DMS53 treated with DMSO at 0.1 percent for 48 hours (cell line): Measurements from ENCODE around the gene ZNF609.
"Not testable (repeated sequence)": the region's sequence is repeated elsewhere in the genome, so short reads cannot be mapped to it uniquely, and the experiment has no call there.

ENCODE experiments used
- DNase-seq: peaks from one replicate; lab custom pipeline; 2025; ENCODE audit not compliant: unreplicated experiment; lab: John Stamatoyannopoulos, UW

The ZNF609 gene

DNA sequence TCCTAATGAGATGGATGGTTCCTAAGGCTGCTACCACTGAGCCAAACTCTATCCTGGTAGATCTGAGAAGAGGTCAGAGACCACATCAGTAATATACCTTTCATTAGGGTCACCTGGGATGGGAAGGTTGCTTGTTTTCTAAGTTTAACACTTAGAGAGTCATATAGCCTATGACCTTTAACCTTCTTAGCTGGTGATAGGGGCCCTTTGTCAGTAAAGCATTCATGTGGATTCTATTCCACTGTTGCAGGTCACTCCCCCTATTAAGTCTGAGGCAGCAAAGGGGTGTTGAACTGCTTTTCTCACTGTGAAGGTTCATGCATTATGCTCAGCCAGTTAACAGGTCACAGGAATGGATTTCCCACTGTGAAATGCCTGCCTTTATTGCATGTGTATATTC lies 6.1 kb upstream of the ZNF609 start:
- DNase-seq, result no peak

DNA sequence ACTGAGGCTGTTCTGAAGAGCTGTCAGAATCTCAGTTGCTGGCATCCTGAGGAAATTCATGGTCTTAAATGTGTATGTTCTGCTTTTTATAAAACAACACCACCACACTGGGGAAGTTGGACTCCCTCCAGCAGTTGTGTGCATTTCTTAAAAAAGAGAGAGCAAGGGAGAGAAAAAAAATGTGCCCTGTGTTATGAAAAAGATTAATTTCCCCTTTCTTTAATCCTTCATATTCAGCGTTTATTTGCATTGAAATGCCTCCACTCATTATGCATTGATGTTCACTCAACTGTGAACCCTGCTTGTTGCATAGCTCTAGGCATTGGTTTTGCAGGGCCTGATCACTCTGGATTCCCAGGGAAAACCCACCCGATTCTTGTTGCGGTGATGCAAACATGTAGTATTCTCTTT lies 4.4 kb upstream of the ZNF609 start:
- no peak for DNase-seq

GRCh38 chr15:64456634-64457108 lies 3.7 kb upstream of the ZNF609 start:
- no peak for DNase-seq

- DNase-seq, result no peak
Observed at GRCh38 chr15:64459066-64459781, 1.2 kb upstream of the ZNF609 start.

GRCh38 chr15:64460724-64461720 lies 644 bp downstream of the ZNF609 start:
- DNase-seq, result no peak

GRCh38 chr15:64461721-64462162 lies 1.4 kb downstream of the ZNF609 start:
- no peak for DNase-seq

DNA sequence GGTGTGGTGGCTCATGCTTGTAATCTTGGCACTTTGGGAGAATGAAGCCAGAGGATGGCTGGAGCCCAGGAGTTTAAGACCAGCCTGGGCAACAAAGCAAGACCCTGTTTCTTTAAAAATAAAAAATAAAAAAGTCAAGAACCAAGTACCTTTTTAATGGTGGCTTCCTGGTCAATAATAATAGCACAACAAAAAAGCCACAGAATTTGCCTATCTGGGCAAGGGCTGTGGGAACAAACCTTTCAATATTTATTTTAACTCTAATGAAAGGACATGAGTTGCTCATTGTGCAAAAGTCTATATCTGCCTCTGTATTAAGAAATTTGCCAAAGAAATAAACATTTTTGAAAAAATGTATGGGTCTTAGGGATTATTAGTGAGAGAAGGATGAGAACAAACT lies 2.1 kb downstream of the ZNF609 start:
- DNase-seq, result no peak

GRCh38 chr15:64464276-64465005 lies 4.1 kb downstream of the ZNF609 start:
- peak; percentile 67 for DNase-seq

DNA sequence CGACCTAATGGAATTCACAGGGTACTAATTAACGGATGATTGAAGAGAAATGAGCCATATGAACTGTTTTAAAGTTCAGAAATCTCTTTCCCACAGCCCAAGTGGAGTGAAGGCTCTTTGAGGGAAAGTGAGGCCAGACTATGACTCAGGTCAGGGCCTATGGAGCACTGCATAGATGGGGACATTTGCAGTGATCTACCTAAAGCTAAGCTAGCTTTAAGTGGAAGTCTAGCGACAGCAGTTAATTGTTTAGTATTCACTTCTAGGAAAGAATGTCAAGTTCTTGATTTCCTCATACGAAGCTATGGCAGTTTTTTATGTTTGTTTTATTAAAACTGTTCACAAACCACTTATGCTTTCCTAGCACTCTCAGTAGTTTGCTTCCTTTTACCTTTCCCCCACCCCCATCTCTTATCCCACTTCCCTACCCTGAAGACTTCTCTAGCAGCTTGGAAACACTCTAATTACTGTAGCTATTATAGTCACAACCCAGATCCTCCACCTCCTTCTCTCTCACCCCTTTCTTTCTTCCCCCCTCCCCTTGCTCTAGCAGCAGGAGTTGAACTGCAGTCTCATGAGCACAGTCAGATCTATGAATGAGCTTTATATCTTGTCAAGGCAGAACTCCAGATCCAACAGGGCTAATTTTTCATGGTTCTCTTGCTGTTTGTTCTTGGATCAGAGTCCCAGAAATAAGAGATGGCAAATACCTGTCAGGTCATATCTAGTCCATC lies 6.2 kb downstream of the ZNF609 start:
- no peak for DNase-seq

GRCh38 chr15:64472161-64472560 lies 11.8 kb downstream of the ZNF609 start:
- DNase-seq, result no peak

GRCh38 chr15:64474846-64475245 lies 14.5 kb downstream of the ZNF609 start:
- no peak for DNase-seq

DNA sequence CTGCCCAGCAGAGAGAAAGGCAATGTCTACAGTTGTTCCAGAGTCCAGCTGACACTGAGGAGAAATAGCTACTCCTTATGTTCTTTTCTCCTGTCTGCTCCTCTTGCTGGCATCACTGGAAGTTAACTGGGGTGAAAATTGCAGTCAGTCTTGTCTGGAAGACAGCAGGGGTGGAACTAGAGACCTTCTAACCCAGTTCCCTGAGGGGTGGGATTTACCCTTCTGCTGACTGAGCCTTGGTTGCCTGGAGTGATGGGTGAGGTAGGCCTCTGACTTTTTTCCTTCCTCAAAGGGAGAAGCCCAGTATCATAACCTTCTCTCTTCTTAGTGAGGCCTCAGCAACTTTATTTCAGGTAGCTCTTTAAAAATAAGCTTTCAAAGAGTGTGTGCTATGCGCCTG lies 16.2 kb downstream of the ZNF609 start:
- DNase-seq, result no peak

DNA sequence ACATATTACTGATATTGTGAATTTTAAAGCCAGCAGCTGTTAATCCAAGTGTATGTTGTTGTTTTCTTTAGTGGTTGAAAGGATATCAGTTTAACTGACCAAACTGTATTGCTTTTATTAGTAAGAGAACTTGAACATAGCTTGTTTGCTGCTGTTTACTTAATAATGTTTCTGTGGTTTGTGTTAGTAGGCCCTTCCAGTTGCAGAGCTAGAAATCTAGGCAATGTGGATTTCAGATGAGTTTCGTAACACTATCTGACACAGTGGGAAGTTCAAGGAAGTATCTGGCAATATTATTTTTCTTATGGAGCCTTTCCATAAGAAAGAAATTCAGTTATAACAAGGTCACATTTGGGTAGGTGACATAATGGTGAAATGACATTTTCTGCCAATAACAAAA lies 18.5 kb downstream of the ZNF609 start:
- DNase-seq, result no peak

- no peak for DNase-seq
Observed at GRCh38 chr15:64480891-64481290, 20.5 kb downstream of the ZNF609 start.

DNA sequence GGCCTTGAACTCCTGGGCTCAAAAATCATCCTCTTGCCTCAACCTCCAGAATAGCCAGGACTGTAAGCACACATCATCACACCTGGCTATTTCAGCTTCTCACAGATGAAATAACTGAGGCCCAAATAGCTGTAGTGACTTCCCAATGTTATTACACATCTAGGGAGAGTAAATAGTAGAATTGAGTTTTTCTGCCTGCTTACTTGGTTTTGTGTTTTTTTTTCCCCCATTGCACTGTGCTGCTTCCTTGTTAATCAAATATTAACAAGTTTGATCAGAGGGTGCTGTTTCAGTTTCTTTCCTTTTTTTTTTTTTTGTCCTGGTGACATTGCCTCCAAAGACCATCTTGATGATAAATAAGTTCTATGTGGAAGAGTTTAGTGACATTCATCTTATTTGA lies 23.4 kb downstream of the ZNF609 start:
- no peak for DNase-seq

- DNase-seq, result no peak
Observed at GRCh38 chr15:64485796-64486195, 25.4 kb downstream of the ZNF609 start.

DNA sequence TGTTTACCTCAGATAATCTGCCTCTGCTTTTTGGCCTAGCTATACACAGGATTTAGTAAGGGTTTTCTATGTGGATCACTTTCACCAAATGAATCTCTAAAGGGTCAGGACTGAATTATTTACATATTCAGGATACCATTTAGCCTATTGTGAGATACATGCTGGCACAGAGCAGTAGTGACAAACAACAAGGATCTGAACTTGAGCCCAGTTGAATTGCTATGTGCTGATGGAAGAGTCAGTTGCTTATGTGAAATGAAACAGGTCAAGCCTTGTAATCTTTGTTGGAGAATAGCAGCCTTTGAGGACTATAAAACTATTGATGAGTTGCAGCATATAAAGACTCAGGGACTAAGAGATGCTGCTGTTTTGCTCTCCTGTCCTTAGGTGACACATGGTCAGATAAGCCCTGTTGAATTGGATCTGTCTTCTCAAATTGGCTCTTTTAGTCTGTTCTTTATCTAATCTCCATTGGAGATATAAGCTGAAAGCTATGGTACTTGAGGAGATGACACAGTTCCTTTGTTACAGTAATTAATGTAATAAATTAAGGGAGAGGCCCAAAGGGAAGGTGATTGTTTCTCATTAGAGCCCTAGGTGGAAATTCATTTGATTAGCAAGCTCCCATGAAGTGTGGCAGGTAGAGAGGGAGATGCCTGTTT lies 30.4 kb downstream of the ZNF609 start:
- no peak for DNase-seq

DNA sequence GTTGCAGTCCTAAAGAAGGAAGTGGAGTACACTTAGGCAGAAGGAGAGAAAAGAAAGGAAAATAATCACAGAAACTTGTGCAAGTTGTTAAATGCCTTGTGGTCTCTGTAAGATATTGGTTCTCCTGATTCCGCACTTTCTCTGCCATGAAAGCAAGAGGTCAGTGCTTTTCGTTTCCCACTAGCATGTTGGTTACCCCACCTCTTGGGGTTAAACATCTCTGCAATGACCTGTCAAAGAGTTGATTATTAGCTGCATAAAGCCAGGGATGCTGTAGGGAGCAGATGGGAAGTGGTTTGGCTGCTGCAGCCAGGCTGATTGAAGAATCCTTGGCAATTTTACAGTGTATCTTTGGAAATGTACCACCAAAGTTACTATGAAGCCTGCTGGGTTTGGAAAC lies 33.3 kb downstream of the ZNF609 start:
- DNase-seq, result no peak

- not testable (repeated sequence) for DNase-seq
Observed at GRCh38 chr15:64495968-64496367, 35.6 kb downstream of the ZNF609 start.
